Measurements from ENCODE around the gene EAPP. TPM values are rescaled to one million over a fixed set of nuclear protein-coding genes. Genes with fewer than 3 reads are reported as not detected.

Gene EAPP
- total and polyA plus RNA-seq, 11 donors: 11.4 to 28.5 (median 19.5) TPM

GRCh38 chr14:34466691-34467090 is 72.8 kb downstream of the EAPP start:
- no peak overlapping the region for H3K27ac ChIP-seq
- H3K36me3 ChIP-seq: no peaks in the 10 kb centered on the region
- 97 to 100% (median 98%) methylated on average over 2 of the region's 2 CpGs for WGBS, 4 donors
- TF ChIP-seq CTCF (IDR thresholded peaks at IDR 0.05) (no peak), POLR2A (IDR thresholded peaks at IDR 0.05) (no peak)
- H3K4me1 ChIP-seq: peaks cover 0 to 14% (median 0%) of the 10 kb centered on the region in 12 donors
- DNase-seq (no peak), ATAC-seq (no peak)
- no peaks in the 10 kb centered on the region for H3K27me3 ChIP-seq
- no peak overlapping the region for H3K4me3 ChIP-seq
- no peaks in the 10 kb centered on the region for H3K9me3 ChIP-seq
- intact Hi-C loops (cut with DNase I): loop anchor here in 3 of 10 donors (5.0 to 10.0 kb wide), 3 partner anchors 68 to 158 kb away; partner anchors contain the start of gene EAPP (in 2 of the 3)

Other genes with a start within 250 kb of the EAPP start
- 10 to 100 TPM in 6 of 9 donors, 1 to 10 TPM in 3; 8.3 to 15.3 (median 12.0) TPM for gene SPTSSA, start 77.5 kb downstream of the EAPP start, total RNA-seq
- gene SPTSSA, start 77.5 kb downstream of the EAPP start, polyA plus RNA-seq: 10 to 100 TPM; 17.3 to 24.9 TPM
- gene SNX6, start 90.4 kb upstream of the EAPP start, total RNA-seq: 100 to 1,000 TPM in 1 of 9 donors, 10 to 100 TPM in 8; 52.4 to 103 (median 64.3) TPM
- 10 to 100 TPM; 13.4 to 84.1 TPM for gene SNX6, start 90.4 kb upstream of the EAPP start, polyA plus RNA-seq
- gene CFL2, start 174.9 kb upstream of the EAPP start, total RNA-seq: 1,000 to 10,000 TPM in 2 of 9 donors, 100 to 1,000 TPM in 7; 381 to 1,097 (median 604) TPM
- 100 to 1,000 TPM; 381 to 556 TPM for gene CFL2, start 174.9 kb upstream of the EAPP start, polyA plus RNA-seq

Data from heart left ventricle (tissue), 16 donors.